Measurements from ENCODE around the gene TXNDC11. TPM values are rescaled to one million over a fixed set of nuclear protein-coding genes. Genes with fewer than 3 reads are reported as not detected.

TXNDC11 gene
- total and polyA plus RNA-seq, 10 of the 15 experiments (the other 5 are each of a cell fraction or from before 2014, with no cell fraction given): 1.7 to 86.7 (median 54.4) TPM

DNA sequence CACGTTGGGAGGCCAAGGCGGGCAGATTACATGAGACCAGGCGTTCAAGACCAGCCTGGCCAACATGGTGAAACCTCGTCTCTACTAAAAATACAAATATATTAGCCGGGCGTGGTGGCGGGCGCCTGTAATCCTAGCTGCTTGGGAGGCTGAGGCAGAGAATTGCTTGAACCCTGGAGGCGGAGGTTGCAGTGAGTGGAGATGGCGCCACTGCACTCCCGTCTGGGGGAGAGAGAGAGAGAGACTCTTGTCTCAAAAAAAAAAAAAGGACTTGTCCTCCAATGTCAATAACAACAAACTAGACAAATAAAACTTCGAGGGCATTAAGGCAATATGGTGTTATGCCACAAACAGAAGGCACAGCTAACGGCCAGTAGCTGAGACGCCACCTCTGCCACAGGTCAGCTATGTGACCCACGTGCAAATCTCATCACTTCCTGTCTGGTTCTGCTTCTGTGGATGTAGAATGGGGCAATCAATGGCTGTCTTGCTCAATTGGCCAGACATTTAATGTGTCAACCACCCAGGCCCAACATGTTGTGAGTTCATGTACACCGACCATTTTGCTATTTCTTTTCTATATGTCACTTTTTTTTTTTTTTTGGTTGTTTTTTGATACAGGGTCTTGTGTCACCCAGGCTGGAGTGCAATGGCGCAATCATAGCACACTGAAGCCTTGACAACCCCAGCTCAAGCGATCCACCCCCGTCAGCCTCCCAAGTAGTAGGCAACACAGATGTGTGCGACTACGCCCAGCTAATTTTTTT lies 834 bp upstream of the TXNDC11 start (continued):
- TF ChIP-seq ETV6 (conservative IDR thresholded peaks at IDR 0.05 in 1 of 2, IDR thresholded peaks at IDR 0.05 in 1 of 2; ENCODE audit: borderline replicate concordance in 1 of 2, low read depth in 1 of 2): no peak
- TF ChIP-seq, protein P1, sequence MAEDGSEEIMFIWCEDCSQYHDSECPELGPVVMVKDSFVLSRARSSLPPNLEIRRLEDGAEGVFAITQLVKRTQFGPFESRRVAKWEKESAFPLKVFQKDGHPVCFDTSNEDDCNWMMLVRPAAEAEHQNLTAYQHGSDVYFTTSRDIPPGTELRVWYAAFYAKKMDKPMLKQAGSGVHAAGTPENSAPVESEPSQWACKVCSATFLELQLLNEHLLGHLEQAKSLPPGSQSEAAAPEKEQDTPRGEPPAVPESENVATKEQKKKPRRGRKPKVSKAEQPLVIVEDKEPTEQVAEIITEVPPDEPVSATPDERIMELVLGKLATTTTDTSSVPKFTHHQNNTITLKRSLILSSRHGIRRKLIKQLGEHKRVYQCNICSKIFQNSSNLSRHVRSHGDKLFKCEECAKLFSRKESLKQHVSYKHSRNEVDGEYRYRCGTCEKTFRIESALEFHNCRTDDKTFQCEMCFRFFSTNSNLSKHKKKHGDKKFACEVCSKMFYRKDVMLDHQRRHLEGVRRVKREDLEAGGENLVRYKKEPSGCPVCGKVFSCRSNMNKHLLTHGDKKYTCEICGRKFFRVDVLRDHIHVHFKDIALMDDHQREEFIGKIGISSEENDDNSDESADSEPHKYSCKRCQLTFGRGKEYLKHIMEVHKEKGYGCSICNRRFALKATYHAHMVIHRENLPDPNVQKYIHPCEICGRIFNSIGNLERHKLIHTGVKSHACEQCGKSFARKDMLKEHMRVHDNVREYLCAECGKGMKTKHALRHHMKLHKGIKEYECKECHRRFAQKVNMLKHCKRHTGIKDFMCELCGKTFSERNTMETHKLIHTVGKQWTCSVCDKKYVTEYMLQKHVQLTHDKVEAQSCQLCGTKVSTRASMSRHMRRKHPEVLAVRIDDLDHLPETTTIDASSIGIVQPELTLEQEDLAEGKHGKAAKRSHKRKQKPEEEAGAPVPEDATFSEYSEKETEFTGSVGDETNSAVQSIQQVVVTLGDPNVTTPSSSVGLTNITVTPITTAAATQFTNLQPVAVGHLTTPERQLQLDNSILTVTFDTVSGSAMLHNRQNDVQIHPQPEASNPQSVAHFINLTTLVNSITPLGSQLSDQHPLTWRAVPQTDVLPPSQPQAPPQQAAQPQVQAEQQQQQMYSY (CRISPR knock-in tag; IDR thresholded peaks at IDR 0.05): no peak
- TF ChIP-seq ZNF274 (IDR thresholded peaks at IDR 0.05; ENCODE audit: insufficient read depth, insufficient read length): no peak
- TF ChIP-seq, protein P2, sequence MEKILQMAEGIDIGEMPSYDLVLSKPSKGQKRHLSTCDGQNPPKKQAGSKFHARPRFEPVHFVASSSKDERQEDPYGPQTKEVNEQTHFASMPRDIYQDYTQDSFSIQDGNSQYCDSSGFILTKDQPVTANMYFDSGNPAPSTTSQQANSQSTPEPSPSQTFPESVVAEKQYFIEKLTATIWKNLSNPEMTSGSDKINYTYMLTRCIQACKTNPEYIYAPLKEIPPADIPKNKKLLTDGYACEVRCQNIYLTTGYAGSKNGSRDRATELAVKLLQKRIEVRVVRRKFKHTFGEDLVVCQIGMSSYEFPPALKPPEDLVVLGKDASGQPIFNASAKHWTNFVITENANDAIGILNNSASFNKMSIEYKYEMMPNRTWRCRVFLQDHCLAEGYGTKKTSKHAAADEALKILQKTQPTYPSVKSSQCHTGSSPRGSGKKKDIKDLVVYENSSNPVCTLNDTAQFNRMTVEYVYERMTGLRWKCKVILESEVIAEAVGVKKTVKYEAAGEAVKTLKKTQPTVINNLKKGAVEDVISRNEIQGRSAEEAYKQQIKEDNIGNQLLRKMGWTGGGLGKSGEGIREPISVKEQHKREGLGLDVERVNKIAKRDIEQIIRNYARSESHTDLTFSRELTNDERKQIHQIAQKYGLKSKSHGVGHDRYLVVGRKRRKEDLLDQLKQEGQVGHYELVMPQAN (conservative IDR thresholded peaks at IDR 0.05): no peak
- TF ChIP-seq, protein P3, sequence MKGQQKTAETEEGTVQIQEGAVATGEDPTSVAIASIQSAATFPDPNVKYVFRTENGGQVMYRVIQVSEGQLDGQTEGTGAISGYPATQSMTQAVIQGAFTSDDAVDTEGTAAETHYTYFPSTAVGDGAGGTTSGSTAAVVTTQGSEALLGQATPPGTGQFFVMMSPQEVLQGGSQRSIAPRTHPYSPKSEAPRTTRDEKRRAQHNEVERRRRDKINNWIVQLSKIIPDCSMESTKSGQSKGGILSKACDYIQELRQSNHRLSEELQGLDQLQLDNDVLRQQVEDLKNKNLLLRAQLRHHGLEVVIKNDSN (IDR thresholded peaks at IDR 0.05; ENCODE audit: borderline replicate concordance, extremely low read length, insufficient read depth, low read depth, low read length): peak; percentile 32
- no peak for TF ChIP-seq POLR2A (IDR thresholded peaks at IDR 0.05; ENCODE audit: low read depth, low read length)
- no peak for TF ChIP-seq NRF1 (conservative IDR thresholded peaks at IDR 0.05; ENCODE audit: low read depth, low read length)
- TF ChIP-seq RFX5 (IDR thresholded peaks at IDR 0.05; ENCODE audit: low read depth, low read length): no peak
- TF ChIP-seq BMI1 (IDR thresholded peaks at IDR 0.05; ENCODE audit: borderline replicate concordance): no peak
- TF ChIP-seq, protein P4, sequence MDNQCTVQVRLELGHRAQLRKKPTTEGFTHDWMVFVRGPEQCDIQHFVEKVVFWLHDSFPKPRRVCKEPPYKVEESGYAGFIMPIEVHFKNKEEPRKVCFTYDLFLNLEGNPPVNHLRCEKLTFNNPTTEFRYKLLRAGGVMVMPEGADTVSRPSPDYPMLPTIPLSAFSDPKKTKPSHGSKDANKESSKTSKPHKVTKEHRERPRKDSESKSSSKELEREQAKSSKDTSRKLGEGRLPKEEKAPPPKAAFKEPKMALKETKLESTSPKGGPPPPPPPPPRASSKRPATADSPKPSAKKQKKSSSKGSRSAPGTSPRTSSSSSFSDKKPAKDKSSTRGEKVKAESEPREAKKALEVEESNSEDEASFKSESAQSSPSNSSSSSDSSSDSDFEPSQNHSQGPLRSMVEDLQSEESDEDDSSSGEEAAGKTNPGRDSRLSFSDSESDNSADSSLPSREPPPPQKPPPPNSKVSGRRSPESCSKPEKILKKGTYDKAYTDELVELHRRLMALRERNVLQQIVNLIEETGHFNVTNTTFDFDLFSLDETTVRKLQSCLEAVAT (IDR thresholded peaks at IDR 0.05): peak; percentile 60
- no peak for TF ChIP-seq TAF1 (IDR thresholded peaks at IDR 0.05; ENCODE audit: borderline replicate concordance, low read depth, low read length)
- TF ChIP-seq, protein P5, sequence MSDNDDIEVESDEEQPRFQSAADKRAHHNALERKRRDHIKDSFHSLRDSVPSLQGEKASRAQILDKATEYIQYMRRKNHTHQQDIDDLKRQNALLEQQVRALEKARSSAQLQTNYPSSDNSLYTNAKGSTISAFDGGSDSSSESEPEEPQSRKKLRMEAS (IDR thresholded peaks at IDR 0.05; ENCODE audit: low read depth, low read length): no peak; the same call in 1 of the 2 replicates
- no peak for TF ChIP-seq HDAC6 (IDR thresholded peaks at IDR 0.05; ENCODE audit: unreplicated experiment)
- TF ChIP-seq RAD51 (IDR thresholded peaks at IDR 0.05): peak; percentile 28; the same call in 1 of the 2 replicates
- no peak for TF ChIP-seq CBX5 (IDR thresholded peaks at IDR 0.05; ENCODE audit: low read depth)
- TF ChIP-seq SMC3 (IDR thresholded peaks at IDR 0.05; ENCODE audit: borderline replicate concordance, low read length): no peak
- TF ChIP-seq SMARCA5 (IDR thresholded peaks at IDR 0.05): 0 out of 2 replicates have a peak, but pooled peaks have one; percentile 70
- TF ChIP-seq, protein P6, sequence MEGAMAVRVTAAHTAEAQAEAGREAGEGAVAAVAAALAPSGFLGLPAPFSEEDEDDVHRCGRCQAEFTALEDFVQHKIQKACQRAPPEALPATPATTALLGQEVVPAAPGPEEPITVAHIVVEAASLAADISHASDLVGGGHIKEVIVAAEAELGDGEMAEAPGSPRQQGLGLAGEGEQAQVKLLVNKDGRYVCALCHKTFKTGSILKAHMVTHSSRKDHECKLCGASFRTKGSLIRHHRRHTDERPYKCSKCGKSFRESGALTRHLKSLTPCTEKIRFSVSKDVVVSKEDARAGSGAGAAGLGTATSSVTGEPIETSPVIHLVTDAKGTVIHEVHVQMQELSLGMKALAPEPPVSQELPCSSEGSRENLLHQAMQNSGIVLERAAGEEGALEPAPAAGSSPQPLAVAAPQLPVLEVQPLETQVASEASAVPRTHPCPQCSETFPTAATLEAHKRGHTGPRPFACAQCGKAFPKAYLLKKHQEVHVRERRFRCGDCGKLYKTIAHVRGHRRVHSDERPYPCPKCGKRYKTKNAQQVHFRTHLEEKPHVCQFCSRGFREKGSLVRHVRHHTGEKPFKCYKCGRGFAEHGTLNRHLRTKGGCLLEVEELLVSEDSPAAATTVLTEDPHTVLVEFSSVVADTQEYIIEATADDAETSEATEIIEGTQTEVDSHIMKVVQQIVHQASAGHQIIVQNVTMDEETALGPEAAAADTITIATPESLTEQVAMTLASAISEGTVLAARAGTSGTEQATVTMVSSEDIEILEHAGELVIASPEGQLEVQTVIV (IDR thresholded peaks at IDR 0.05; ENCODE audit: borderline replicate concordance, partially characterized antibody): no peak
